ENCODE data around the gene FRAS1. TPM values are rescaled to one million over a fixed set of nuclear protein-coding genes. Genes with fewer than 3 reads are reported as not detected.
A peak's percentile ranks its signal among the peaks of the same experiment; 100 is the strongest.

FRAS1 gene
- total and polyA plus RNA-seq, 8 donors = 15.3 to 48.9 (median 40.4) TPM

DNA sequence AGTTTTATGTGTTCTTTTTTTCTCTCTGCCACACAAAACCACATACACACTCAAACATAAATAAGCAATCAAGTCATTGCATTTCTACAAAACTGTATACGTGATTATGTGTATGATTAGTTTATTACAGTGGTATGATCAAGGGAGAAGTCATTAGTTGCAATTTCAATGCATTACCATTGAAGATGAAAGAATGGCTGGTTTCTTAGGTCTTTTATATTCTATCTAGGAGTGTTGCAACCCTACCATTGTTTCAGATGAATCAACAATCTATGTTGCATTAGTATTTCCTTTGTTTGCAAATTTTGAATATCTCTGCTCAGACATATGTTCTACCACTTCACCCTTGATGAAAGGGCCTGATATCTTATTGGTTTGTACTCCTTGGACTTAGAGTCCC lies 501.3 kb downstream of the FRAS1 start:
- ATAC-seq = no peak
- peak overlapping the region; percentile 4 to 57 for H3K27ac ChIP-seq
- H3K36me3 ChIP-seq = peaks cover 0 to 14% of the 10 kb centered on the region in 2 donors
- intact Hi-C loops (cut with DNase I) = no loop called here
- DNase-seq = no peak
- H3K4me1 ChIP-seq = peaks cover 13 to 64% of the 10 kb centered on the region in 2 donors
- no peak overlapping the region for H3K4me3 ChIP-seq
- TF ChIP-seq, protein P1, sequence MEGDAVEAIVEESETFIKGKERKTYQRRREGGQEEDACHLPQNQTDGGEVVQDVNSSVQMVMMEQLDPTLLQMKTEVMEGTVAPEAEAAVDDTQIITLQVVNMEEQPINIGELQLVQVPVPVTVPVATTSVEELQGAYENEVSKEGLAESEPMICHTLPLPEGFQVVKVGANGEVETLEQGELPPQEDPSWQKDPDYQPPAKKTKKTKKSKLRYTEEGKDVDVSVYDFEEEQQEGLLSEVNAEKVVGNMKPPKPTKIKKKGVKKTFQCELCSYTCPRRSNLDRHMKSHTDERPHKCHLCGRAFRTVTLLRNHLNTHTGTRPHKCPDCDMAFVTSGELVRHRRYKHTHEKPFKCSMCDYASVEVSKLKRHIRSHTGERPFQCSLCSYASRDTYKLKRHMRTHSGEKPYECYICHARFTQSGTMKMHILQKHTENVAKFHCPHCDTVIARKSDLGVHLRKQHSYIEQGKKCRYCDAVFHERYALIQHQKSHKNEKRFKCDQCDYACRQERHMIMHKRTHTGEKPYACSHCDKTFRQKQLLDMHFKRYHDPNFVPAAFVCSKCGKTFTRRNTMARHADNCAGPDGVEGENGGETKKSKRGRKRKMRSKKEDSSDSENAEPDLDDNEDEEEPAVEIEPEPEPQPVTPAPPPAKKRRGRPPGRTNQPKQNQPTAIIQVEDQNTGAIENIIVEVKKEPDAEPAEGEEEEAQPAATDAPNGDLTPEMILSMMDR (IDR thresholded peaks at IDR 0.05) = no peak
- H3K27me3 ChIP-seq = no peaks in the 10 kb centered on the region
- no peaks in the 10 kb centered on the region for H3K9me3 ChIP-seq

DNA sequence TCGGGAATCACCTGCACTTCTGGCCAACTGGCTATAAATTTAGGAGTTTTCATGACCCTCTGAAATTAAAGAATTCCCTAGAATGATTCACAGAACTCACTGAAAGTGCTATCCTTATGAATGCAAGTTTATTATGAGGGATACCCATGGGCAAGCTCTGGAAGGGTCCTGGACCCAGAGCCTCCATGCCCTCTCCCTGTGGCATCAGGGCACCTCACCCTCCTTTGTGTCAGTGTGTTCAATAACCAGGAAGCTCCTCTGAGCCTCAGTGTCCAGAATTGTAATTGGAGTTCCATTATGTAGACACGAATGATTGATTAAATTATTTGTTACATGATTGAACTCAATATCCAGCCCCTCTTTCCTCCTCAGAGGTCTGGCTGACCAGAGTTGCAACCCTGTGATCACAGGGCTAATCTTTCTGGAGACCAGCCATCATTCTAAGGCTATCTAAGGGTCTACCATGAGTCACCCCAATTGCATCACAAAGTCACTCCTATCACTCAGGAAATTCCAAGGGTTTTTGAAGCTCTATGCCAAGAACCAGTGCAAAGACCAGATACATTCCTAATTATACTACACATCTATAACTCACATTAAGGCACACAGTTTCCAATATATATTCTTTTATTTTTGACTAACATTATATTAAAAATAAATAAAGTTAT lies 503.3 kb downstream of the FRAS1 start:
- intact Hi-C loops (cut with DNase I) = no loop called here
- Histone ChIP-seq H3K4me3 (no peak overlapping the region), H3K27me3 (no peaks in the 10 kb centered on the region), H3K9me3 (no peaks in the 10 kb centered on the region), H3K4me1 (peaks cover 13 to 61% of the 10 kb centered on the region in 2 donors), H3K27ac (peak overlapping the region; percentile 28 to 57), H3K36me3 (peaks cover 0 to 5% of the 10 kb centered on the region in 2 donors)
- peak; percentile 55 for ATAC-seq
- no peak for DNase-seq
- TF ChIP-seq, protein P1 (IDR thresholded peaks at IDR 0.05) = no peak

GRCh38 chr4:78561677-78562076 lies 504.6 kb downstream of the FRAS1 start:
- ATAC-seq = peak; percentile 56
- H3K27ac ChIP-seq = peak overlapping the region; percentile 36 to 57
- H3K9me3 ChIP-seq = no peaks in the 10 kb centered on the region
- intact Hi-C loops (cut with DNase I) = no loop called here
- peaks cover 13 to 55% of the 10 kb centered on the region in 2 donors for H3K4me1 ChIP-seq
- peaks cover 0 to 4% of the 10 kb centered on the region in 2 donors for H3K36me3 ChIP-seq
- peak in 2 of 4 donors; percentile 23 to 61 for DNase-seq
- H3K4me3 ChIP-seq = no peak overlapping the region
- TF ChIP-seq, protein P1 (IDR thresholded peaks at IDR 0.05) = no peak
- no peaks in the 10 kb centered on the region for H3K27me3 ChIP-seq

GRCh38 chr4:78562687-78563086 lies 505.6 kb downstream of the FRAS1 start:
- TF ChIP-seq, protein P1 (IDR thresholded peaks at IDR 0.05) = no peak

DNA sequence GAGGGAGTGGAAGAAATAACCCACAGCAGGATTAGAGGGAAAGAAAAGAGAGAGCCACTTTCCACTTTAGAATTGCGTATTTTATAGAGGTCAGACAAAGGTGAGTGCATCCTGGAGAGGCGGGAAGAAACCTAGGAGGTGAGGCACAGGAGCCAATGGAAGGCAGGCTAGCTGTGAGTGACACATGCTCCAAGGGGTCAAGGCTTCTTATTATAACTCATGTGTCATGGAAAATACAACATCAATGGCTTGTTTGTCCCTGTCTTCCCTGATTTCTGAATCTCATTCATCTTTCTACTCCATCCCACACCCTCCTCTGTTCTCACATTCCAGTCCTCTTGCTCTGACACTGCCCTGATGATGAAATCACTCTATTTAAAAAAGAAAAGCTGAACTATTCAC lies 508.8 kb downstream of the FRAS1 start:
- intact Hi-C loops (cut with DNase I) = no loop called here
- Histone ChIP-seq H3K4me3 (no peak overlapping the region), H3K27ac (peak overlapping the region in 1 of 2 donors; percentile 10), H3K36me3 (no peaks in the 10 kb centered on the region), H3K4me1 (peaks cover 9 to 24% of the 10 kb centered on the region in 2 donors), H3K27me3 (no peaks in the 10 kb centered on the region), H3K9me3 (no peaks in the 10 kb centered on the region)
- ATAC-seq = peak; percentile 16
- TF ChIP-seq, protein P1 (IDR thresholded peaks at IDR 0.05) = no peak
- DNase-seq = no peak

More at GRCh38 chr4:78562687-78563086, 505.6 kb downstream of the FRAS1 start:
- no peak for DNase-seq
- H3K36me3 ChIP-seq = peaks cover 0 to 4% of the 10 kb centered on the region in 2 donors
- H3K4me3 ChIP-seq = no peak overlapping the region
- H3K27ac ChIP-seq = no peak overlapping the region
- no peaks in the 10 kb centered on the region for H3K27me3 ChIP-seq
- intact Hi-C loops (cut with DNase I) = no loop called here
- H3K4me1 ChIP-seq = peaks cover 13 to 48% of the 10 kb centered on the region in 2 donors
- ATAC-seq = no peak
- no peaks in the 10 kb centered on the region for H3K9me3 ChIP-seq
